ENCODE results near the gene LIPA.
"Not testable (repeated sequence)": the region's sequence is repeated elsewhere in the genome, so short reads cannot be mapped to it uniquely, and the experiment has no call there.

LIPA gene

GRCh38 chr10:89250865-89251408 is 638 bp downstream of the LIPA start:
- Histone ChIP-seq H3K4me3 (ENCODE audit: low read length) (peak overlapping the region; percentile 95), H3K9me3 (ENCODE audit: insufficient read depth, low read length) (peaks cover 9% of the 10 kb centered on the region; the same call in 1 of the 2 replicates), H3K27ac (ENCODE audit: low read length) (no peak overlapping the region), H3K4me1 (ENCODE audit: low read length) (peaks cover 30% of the 10 kb centered on the region), H2AFZ (ENCODE audit: low read depth, low read length) (peak overlapping the region; percentile 69), H4K20me1 (ENCODE audit: insufficient read depth, low read length) (no peaks in the 10 kb centered on the region), H3K36me3 (replicated peaks; ENCODE audit: low read depth, low read length) (peaks cover 8% of the 10 kb centered on the region), H3K4me2 (ENCODE audit: low read length) (peak overlapping the region; percentile 94), H3K27me3 (ENCODE audit: low read depth, low read length) (no peaks in the 10 kb centered on the region), H3K79me2 (ENCODE audit: low read length) (no peaks in the 10 kb centered on the region), H3K9ac (ENCODE audit: low read length) (peak overlapping the region; percentile 74)
- no peak for TF ChIP-seq CTCF (IDR thresholded peaks at IDR 0.05; ENCODE audit: low read depth, low read length)
- no peak for TF ChIP-seq EZH2phosphoT487 (IDR thresholded peaks at IDR 0.05; ENCODE audit: low read depth)

DNA sequence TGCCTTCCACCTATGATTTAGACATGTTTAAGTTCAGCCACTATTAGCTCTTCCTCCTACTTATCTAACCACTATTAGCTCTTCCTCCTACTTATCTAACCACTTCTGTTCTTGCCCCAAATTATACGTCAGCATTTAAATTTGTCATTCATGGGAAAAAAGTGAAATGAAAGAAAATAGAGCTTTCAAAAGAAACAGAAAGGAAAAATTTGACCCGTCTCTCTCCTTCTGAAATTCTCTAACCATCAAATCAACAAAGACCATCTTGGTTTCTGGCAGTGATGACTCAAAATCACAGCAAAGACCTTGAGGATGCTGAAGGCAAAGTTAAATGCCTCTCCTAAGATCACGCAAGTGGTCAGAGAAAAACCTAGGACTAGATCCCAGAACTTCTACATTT is 2.6 kb downstream of the LIPA start:
- H3K9me3 ChIP-seq (ENCODE audit: insufficient read depth, low read length), result peaks cover 4% of the 10 kb centered on the region; the same call in 1 of the 2 replicates
- H3K27me3 ChIP-seq (ENCODE audit: low read depth, low read length), result no peaks in the 10 kb centered on the region
- no peak overlapping the region for H3K27ac ChIP-seq (ENCODE audit: low read length)
- TF ChIP-seq CTCF (IDR thresholded peaks at IDR 0.05; ENCODE audit: low read depth, low read length), result no peak
- TF ChIP-seq EZH2phosphoT487 (IDR thresholded peaks at IDR 0.05; ENCODE audit: low read depth), result no peak
- H3K79me2 ChIP-seq (ENCODE audit: low read length), result no peaks in the 10 kb centered on the region
- H4K20me1 ChIP-seq (ENCODE audit: insufficient read depth, low read length), result no peaks in the 10 kb centered on the region
- no peaks in the 10 kb centered on the region for H3K36me3 ChIP-seq (replicated peaks; ENCODE audit: low read depth, low read length)
- no peak overlapping the region for H2AFZ ChIP-seq (ENCODE audit: low read depth, low read length)
- no peak overlapping the region for H3K9ac ChIP-seq (ENCODE audit: low read length)
- no peak overlapping the region for H3K4me3 ChIP-seq (ENCODE audit: low read length)
- H3K4me2 ChIP-seq (ENCODE audit: low read length), result 0 out of 2 replicates have a peak overlapping the region, but pooled peaks have one; percentile 3
- H3K4me1 ChIP-seq (ENCODE audit: low read length), result peaks cover 36% of the 10 kb centered on the region

GRCh38 chr10:89247623-89248022 is 4.0 kb downstream of the LIPA start:
- H3K9me3 ChIP-seq (ENCODE audit: insufficient read depth, low read length); H3K27me3 ChIP-seq (ENCODE audit: low read depth, low read length); H3K36me3 ChIP-seq (replicated peaks; ENCODE audit: low read depth, low read length); H3K4me2 ChIP-seq (ENCODE audit: low read length); H3K9ac ChIP-seq (ENCODE audit: low read length); H3K79me2 ChIP-seq (ENCODE audit: low read length); H3K27ac ChIP-seq (ENCODE audit: low read length); H4K20me1 ChIP-seq (ENCODE audit: insufficient read depth, low read length); H3K4me3 ChIP-seq (ENCODE audit: low read length); H2AFZ ChIP-seq (ENCODE audit: low read depth, low read length): not testable (repeated sequence)
- peaks cover 49% of the 10 kb centered on the region for H3K4me1 ChIP-seq (ENCODE audit: low read length)

- H3K9me3 ChIP-seq (ENCODE audit: insufficient read depth, low read length), result no peaks in the 10 kb centered on the region
- no peaks in the 10 kb centered on the region for H3K36me3 ChIP-seq (replicated peaks; ENCODE audit: low read depth, low read length)
- no peaks in the 10 kb centered on the region for H4K20me1 ChIP-seq (ENCODE audit: insufficient read depth, low read length)
- H3K4me1 ChIP-seq (ENCODE audit: low read length), result peaks cover 67% of the 10 kb centered on the region
- TF ChIP-seq CTCF (IDR thresholded peaks at IDR 0.05; ENCODE audit: low read depth, low read length) (peak; percentile 43), EZH2phosphoT487 (IDR thresholded peaks at IDR 0.05; ENCODE audit: low read depth) (no peak)
- H3K27me3 ChIP-seq (ENCODE audit: low read depth, low read length), result no peaks in the 10 kb centered on the region
- H3K79me2 ChIP-seq (ENCODE audit: low read length), result no peaks in the 10 kb centered on the region
- no peak overlapping the region; the same call in 1 of the 2 replicates for H3K9ac ChIP-seq (ENCODE audit: low read length)
- H3K4me2 ChIP-seq (ENCODE audit: low read length), result peak overlapping the region; percentile 55
- 0 out of 2 replicates have a peak overlapping the region, but pooled peaks have one; percentile 41 for H2AFZ ChIP-seq (ENCODE audit: low read depth, low read length)
- 0 out of 2 replicates have a peak overlapping the region, but pooled peaks have one; percentile 28 for H3K27ac ChIP-seq (ENCODE audit: low read length)
- H3K4me3 ChIP-seq (ENCODE audit: low read length), result peak overlapping the region; percentile 20
Measured at GRCh38 chr10:89245802-89246201, 5.8 kb downstream of the LIPA start.
